Umbilical cord (tissue), 2 donors: ENCODE data around the gene UNC93A. TPM values are rescaled to one million over a fixed set of nuclear protein-coding genes. Genes with fewer than 3 reads are reported as not detected.
"Not testable (repeated sequence)": the region's sequence is repeated elsewhere in the genome, so short reads cannot be mapped to it uniquely, and the experiment has no call there.

ENCODE experiments used
- DNase-seq: peaks from one replicate; pipeline ENCODE4 v3.0.0-alpha.2; 2015; ENCODE audit warnings: low spot score
- total RNA-seq: library from RNA; depleted of rRNA; stranded (reverse); fragments of >200 nt; gene quantifications from one replicate; pipeline ENCODE4 v1.2.3, GENCODE V29; 2014; ENCODE audit warnings: low replicate concordance; ENCODE audit not compliant: insufficient read depth

The UNC93A gene
- total RNA-seq, 1 donor from 2014 or later: 0.72 TPM

- DNase-seq: no peak
Observed at GRCh38 chr6:167270499-167271311, 20.4 kb upstream of the UNC93A start.

- DNase-seq: no peak
Observed at GRCh38 chr6:167272151-167272550, 19.0 kb upstream of the UNC93A start.

- DNase-seq: no peak
Observed at GRCh38 chr6:167272696-167273379, 18.3 kb upstream of the UNC93A start.

- DNase-seq: no peak
Observed at GRCh38 chr6:167274270-167274669, 16.8 kb upstream of the UNC93A start.

- peak; percentile 10 for DNase-seq
Observed at GRCh38 chr6:167275001-167275400, 16.1 kb upstream of the UNC93A start.

GRCh38 chr6:167275436-167275835, 15.7 kb upstream of the UNC93A start:
- peak; percentile 38 for DNase-seq

GRCh38 chr6:167276772-167277533, 14.2 kb upstream of the UNC93A start:
- DNase-seq: no peak

GRCh38 chr6:167278173-167278940, 12.8 kb upstream of the UNC93A start:
- not testable (repeated sequence) for DNase-seq

GRCh38 chr6:167279766-167280446, 11.2 kb upstream of the UNC93A start:
- DNase-seq: peak; percentile 25

GRCh38 chr6:167280466-167280865, 10.6 kb upstream of the UNC93A start:
- not testable (repeated sequence) for DNase-seq

- no peak for DNase-seq
Observed at GRCh38 chr6:167282165-167282564, 8.9 kb upstream of the UNC93A start.

GRCh38 chr6:167284565-167284964, 6.5 kb upstream of the UNC93A start:
- DNase-seq: not testable (repeated sequence)

GRCh38 chr6:167285077-167285770, 5.9 kb upstream of the UNC93A start:
- no peak for DNase-seq

GRCh38 chr6:167287513-167288048, 3.5 kb upstream of the UNC93A start:
- no peak for DNase-seq

- DNase-seq: peak; percentile 63
Observed at GRCh38 chr6:167288591-167289225, 2.4 kb upstream of the UNC93A start.

GRCh38 chr6:167289291-167289690, 1.8 kb upstream of the UNC93A start:
- peak; percentile 64 for DNase-seq

GRCh38 chr6:167291623-167292300, 647 bp downstream of the UNC93A start:
- no peak for DNase-seq

- DNase-seq: no peak
Observed at GRCh38 chr6:167292301-167293087, 1.4 kb downstream of the UNC93A start.
